NCI-H1105 treated with DMSO at 0.1 percent for 48 hours (cell line): ENCODE data around the gene SEC22A.

Source experiments
- DNase-seq: peaks from one replicate; lab custom pipeline; 2025; lab: John Stamatoyannopoulos, UW

Gene SEC22A

DNA sequence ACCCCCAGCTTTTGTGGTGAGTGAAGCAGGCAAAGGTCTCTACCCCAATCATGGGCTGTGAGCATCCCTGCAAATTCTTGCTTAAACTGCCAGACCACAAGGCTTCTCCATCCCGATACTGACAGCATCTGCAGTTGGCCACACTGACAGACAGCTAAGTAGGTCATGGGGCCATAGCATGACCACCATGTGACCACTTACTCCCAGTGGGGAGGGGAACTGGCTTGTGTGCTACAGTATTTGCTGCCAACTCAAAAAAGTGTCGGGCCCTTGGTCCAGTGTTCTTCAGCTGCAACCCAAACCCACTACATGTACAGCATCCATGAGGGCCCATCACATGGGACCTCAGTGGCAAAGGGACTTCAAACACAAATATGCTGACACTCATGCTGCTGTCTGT is 103.4 kb downstream of the SEC22A start:
- DNase-seq = no peak

DNA sequence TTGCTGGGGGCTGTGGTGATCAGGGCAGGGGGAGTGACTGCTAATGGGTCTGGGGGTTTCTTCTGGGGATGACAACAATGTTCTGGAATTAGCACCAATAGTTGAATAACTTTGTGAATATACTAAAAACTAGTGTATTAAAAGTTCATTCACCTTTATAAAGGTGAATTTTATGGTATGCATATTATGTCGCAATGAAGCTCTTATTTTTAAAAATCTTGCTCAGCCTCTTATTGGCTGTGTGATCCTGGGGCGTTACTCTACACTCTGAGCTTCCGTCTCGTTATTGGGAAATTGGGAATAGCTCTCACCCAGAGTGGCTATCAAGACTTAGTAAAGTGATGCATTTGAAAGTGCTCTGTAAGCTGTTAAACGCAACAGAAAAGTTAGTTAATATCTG is 105.3 kb downstream of the SEC22A start:
- DNase-seq = no peak

DNA sequence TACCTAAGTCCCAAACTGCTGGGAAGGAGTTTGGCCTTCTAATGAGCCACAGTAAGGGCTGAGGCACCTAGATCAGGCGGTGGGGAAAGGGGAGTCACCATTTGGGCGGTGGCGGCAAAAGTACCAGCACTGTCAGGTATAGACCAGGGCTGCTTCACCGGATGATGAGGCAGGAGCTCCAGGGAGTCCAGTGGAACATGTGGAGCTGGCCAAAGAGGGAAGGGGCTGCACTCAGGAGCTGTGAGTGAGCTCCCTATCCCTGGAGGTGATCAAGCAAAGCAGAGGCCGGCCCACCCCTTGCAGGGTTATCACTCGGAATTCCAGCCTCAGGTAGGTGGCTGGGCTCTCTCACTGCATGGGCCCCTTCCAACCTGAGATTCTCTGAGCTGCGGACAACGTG is 108.4 kb downstream of the SEC22A start:
- DNase-seq = no peak

DNA sequence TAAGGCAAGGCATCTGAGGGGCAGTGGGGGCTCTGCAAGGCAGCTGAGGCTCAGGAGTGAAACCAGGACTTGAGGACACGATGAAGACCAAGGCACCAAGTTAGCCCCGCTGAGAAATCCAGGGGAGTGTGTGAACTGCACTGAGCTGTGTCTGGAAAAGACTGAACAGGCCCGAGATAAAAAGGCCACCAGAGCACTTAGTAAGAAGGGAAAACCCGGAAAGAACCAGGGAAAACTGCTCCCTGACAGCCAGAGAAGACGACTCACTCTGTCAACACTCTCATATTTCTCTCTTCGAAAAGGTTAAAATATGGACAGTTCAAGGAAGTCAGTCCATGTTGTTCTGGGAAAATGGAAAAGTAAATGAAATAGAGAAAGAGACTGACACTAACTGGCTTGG is 109.0 kb downstream of the SEC22A start:
- no peak for DNase-seq

DNA sequence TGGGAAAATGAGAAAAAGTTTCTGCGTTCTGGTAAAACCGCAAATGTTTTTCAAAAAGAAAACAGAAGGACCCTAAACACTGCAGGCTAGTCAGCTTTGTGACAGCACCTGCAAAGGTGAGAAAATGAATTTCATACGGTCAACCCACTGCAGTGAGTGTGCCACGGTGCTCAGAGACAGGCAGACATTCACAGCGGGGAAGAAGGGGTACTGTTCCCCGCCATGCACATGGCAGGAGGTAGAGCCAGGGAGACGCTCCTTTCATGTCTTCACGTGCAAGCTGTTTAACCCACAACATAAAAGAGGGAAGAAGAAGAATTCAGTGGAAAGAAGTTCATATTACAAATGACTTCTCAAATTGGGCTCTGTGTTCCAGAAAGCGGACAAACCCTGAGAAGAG is 109.5 kb downstream of the SEC22A start:
- DNase-seq = no peak

DNA sequence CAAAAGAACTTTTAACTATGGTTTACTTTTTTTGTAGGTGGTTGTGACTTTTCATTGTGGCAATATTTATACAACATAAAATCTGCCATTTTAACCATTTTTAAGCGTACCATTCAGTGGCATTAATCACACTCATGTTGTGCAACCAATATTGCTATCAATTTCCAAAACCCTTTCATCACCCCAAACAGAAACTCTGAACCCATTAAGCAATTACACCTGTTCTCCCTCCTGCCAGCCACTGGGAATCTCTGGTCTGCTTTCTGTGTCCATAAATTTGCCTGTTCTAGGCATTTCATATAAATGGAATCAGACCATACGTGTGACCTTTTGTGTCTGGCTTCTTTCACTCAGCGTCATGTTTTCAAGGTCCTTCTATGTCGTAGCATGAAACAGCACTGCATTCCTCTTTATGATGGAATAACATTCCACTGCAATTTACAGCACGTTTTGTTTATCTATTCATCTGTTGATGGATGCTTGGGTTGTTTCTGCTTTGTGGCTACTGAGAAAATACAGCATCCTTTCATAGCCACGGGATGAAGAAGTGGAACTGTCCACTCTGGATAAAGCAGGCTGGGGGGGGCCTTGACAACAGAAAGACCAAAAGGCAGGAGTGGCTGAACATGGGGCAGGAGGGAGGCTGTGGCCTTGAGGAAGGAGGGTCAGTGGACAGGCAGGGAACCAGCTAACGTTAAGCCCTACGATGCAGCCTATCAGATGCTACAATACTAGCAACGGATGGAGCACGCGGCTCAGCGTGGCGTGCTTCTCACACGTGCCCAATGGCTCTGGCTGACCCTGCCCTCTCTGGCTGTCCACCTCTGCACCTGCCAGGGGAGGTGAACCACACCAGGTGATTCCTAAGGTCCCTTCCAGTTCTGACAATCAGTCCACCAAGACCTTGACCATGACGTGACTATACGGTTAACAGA is 110.9 kb downstream of the SEC22A start:
- no peak for DNase-seq

DNA sequence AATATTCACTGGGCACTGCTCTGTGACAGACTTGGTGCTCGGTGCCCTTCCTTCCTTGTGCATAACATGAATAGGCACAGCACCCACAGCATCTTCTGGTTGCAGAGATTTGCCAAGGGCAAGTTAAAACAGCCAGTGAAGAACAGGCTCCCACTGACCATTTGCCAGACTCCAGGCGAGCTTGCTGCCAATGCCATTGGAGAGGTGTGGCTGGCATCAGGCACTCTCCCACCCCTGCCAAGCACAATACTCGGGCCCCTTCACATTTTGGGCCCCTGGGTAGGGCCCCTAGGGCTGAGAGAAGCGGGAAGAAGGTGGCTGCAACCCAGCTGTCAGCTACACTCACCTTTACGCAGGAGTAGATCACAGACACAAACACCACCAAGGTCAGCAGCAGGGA is 112.1 kb downstream of the SEC22A start:
- DNase-seq = no peak

DNA sequence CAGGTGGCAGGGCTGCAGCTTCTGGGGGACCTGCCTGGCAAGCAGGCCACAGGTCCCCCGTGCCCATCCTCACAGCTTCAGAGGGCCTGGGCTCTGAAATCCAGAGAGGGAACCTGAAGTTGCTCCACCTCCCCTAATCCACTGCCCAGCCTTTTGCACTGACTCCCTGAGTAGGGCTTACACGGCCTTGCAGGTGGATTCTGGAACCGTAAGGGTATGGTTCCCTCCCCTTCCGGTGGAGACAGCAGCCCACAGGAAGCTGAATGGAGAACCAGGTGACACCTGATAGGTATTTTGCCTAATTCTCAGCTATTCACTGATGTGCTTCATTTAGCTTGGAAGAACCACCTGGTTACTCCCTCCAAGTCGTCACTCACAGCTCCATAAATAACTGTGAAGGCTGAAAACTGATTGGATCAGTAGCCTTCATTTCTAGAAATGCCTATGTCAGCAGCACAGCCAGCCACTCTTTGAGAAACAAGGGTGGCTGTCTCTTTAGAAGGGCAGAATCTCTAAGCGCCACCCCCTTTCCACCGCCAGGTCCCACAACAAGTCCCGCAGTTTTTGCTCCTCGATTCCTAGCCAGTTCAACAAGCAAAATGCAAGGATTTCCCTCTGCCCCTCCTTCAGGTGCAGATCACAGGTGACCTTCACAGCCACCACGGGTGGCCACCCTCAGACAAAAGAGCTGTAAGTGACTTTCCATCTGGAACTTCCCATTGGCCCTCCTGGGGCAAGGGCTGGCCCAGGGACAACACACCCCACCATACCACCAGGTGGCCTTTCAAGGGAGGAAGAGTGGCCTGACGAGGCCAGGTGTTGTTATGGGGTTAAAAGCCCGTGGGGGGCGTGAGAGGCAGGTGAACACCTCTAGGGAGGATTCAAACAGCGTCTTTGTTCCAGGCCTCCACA is 112.9 kb downstream of the SEC22A start:
- peak; percentile 28 for DNase-seq

DNA sequence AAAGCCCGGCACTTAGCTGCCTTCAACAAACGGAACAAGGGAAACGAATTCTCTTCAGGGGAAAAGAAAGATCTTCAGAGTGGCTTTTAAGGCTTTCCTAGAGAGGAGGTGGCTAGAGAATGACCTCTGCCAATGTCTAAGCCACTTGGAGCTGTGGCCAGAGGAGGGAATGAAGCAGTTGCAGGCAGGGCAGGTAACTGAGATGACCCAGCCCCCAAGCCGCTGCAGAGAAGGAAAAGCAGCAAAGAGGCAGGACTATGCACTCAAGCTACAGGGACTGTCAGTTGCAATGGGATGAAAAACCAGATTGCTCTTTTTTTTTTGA is 113.5 kb downstream of the SEC22A start:
- no peak for DNase-seq

DNA sequence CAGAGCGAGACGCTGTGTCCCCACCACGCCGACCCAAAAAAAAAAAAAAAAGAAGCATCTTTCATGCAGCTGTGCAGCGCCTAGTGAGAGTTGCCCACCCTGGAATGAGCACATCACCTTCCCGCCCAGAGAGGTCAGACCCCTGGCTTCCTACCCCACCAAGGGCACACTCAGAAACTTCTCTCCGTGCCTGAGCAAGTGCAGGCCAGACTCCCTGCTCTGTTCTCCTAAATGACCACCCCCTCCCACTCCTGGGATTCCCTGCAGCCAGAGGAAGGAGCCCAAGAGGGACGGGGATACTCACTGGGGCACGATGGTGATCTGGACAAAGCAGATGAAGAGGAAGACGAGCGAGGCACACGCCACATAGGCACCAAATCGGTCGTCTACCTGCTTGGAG is 116.0 kb downstream of the SEC22A start:
- DNase-seq = no peak

DNA sequence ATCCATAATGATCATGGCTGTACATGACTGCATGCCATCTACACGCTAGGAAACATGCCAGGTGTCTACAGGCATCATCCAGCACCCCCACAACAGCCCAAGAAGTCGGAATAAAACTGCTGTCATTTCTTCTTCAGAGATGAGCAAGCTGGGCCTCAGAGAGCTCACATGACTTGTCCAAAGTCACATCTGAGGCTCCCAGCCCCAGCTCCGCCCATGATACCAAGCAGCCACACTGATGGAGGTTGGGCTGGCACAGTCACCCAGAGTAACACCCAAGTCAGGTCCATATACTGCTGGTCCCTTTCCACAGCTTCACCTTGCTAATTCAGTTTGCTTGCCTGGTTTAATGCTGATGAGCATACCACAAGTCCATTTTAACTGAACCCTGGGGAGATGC is 116.6 kb downstream of the SEC22A start:
- no peak for DNase-seq

DNA sequence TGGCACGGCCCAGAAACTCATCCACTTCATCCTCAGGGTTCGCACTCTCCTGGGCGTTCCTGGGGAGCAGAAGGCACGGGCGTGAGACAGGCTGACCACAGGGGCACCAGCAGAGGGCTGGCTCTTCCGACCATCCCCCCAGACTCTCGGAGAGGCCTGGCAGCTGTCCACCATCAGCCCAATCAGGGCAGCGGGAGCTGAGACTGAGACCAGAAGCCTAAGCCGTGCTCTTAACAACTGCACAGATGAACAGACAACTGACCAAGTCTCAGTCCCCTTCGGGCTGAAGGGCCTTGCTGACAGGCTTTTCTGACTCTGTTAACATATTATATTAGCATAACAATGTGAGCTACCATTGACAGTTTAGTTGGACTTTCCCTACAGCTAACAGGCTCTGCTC is 118.0 kb downstream of the SEC22A start:
- DNase-seq = no peak

DNA sequence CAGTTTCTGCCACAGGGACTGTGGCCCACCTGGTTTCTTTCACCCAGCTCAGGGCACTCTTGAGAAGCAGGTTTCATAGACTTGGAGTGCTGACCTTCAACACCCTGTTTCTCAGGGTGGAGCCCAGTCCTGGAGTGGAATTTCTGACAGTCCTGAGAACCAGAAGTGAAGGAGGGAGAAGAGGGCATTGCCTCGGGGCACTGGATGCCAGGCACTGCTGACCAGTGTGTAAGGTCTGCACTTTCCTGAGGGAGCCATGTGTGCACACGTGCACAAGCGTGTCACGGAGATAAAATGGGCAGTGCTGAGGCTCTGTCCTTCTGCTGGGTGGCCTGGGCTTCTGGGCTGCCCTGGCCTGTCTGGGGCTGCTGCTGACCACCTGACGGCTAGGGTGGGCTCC is 118.5 kb downstream of the SEC22A start:
- DNase-seq = no peak

DNA sequence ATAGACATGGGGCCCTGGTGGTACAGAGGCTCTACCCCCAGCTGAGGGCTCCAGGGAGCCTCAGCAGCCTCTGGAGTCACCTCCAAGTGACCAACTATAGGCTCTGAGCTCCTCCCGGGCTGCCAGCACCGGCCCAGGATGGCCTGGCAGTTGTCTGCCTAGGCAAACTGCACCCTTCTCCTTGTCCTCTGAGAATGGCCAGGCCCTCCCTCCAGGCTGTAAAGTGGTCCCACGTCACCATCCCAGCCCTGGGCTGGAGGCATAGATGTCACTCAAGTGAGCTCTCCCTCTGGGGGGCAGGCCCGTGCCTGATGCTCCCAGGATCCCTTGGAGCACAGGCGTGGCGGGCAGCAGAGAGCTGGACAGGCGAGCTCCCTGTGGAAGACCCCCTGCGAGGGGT is 120.1 kb downstream of the SEC22A start:
- DNase-seq = no peak

DNA sequence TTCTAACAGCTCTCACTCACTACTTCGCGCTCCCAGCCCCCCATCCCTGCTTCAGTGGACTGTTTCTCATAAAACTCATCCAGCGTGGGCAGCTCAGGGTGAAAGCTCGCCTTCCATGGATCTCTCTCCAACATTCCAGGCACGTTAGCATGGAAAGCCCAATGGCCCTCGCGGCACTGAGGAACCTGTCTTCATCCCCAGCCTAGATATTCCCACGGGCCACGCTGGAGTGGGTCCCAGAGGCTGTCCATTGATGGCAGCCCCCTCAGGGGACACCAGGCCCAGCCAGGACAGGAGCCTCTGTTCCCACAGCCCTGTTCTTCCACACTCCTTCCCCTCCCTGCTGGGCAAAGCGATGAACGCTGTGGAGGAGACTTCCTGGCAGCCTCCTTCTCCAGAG is 121.1 kb downstream of the SEC22A start:
- no peak for DNase-seq
